Neuron (in vitro differentiated cells): Measurements from ENCODE around the gene FRY.

ENCODE experiments used
- H2AFZ ChIP-seq: one replicate; pipeline ENCODE4 v1.6.1; 2013; ENCODE audit warnings: low read depth, mild to moderate bottlenecking, inconsistent platforms, low read length, moderate library complexity
- H3K27me3 ChIP-seq: one replicate; pipeline ENCODE4 v1.6.1; 2013; ENCODE audit warnings: low read length; ENCODE audit not compliant: insufficient read depth
- H3K36me3 ChIP-seq: one replicate; pipeline ENCODE4 v1.6.1; 2013; ENCODE audit warnings: low read length; ENCODE audit not compliant: insufficient read depth
- H3K4me1 ChIP-seq: one replicate; pipeline ENCODE4 v1.6.1; 2013; ENCODE audit warnings: low read length; ENCODE audit not compliant: insufficient read depth
- H3K4me3 ChIP-seq: 2 replicates; pipeline ENCODE4 v1.5.1; 2013; ENCODE audit warnings: mild to moderate bottlenecking, low read length, moderate library complexity
- H3K9me3 ChIP-seq: one replicate; pipeline ENCODE4 v1.6.1; 2013; ENCODE audit warnings: low read length

FRY gene

GRCh38 chr13:32023096-32023495, 8.5 kb upstream of the FRY start:
- peaks cover 26% of the 10 kb centered on the region for H3K4me1 ChIP-seq
- H3K9me3 ChIP-seq: no peaks in the 10 kb centered on the region
- H3K27me3 ChIP-seq: no peaks in the 10 kb centered on the region
- no peak overlapping the region for H2AFZ ChIP-seq
- H3K4me3 ChIP-seq: no peak overlapping the region
- H3K36me3 ChIP-seq: no peaks in the 10 kb centered on the region

- no peak overlapping the region for H2AFZ ChIP-seq
- peaks cover 29% of the 10 kb centered on the region for H3K4me1 ChIP-seq
- no peaks in the 10 kb centered on the region for H3K27me3 ChIP-seq
Measured at GRCh38 chr13:32023698-32024097, 7.9 kb upstream of the FRY start.

GRCh38 chr13:32024750-32025149, 6.8 kb upstream of the FRY start:
- no peaks in the 10 kb centered on the region for H3K27me3 ChIP-seq
- peaks cover 36% of the 10 kb centered on the region for H3K4me1 ChIP-seq

More at GRCh38 chr13:32023698-32024097, 7.9 kb upstream of the FRY start:
- H3K4me3 ChIP-seq: no peak overlapping the region
- H3K9me3 ChIP-seq: no peaks in the 10 kb centered on the region
- no peaks in the 10 kb centered on the region for H3K36me3 ChIP-seq

GRCh38 chr13:32025730-32026129, 5.8 kb upstream of the FRY start:
- no peak overlapping the region for H2AFZ ChIP-seq
- no peaks in the 10 kb centered on the region for H3K27me3 ChIP-seq
- H3K36me3 ChIP-seq: no peaks in the 10 kb centered on the region
- H3K9me3 ChIP-seq: no peaks in the 10 kb centered on the region
- no peak overlapping the region for H3K4me3 ChIP-seq
- H3K4me1 ChIP-seq: peaks cover 39% of the 10 kb centered on the region

More at GRCh38 chr13:32024750-32025149, 6.8 kb upstream of the FRY start:
- Histone ChIP-seq H2AFZ (no peak overlapping the region), H3K36me3 (no peaks in the 10 kb centered on the region), H3K9me3 (no peaks in the 10 kb centered on the region), H3K4me3 (no peak overlapping the region)

GRCh38 chr13:32026623-32027022, 5.0 kb upstream of the FRY start:
- Histone ChIP-seq H3K9me3 (no peaks in the 10 kb centered on the region), H2AFZ (no peak overlapping the region), H3K4me3 (no peak overlapping the region), H3K27me3 (no peaks in the 10 kb centered on the region), H3K4me1 (peaks cover 43% of the 10 kb centered on the region), H3K36me3 (no peaks in the 10 kb centered on the region)

GRCh38 chr13:32028711-32029110, 2.9 kb upstream of the FRY start:
- Histone ChIP-seq H2AFZ (no peak overlapping the region), H3K9me3 (no peaks in the 10 kb centered on the region), H3K4me3 (no peak overlapping the region), H3K4me1 (peaks cover 46% of the 10 kb centered on the region), H3K36me3 (no peaks in the 10 kb centered on the region), H3K27me3 (no peaks in the 10 kb centered on the region)

GRCh38 chr13:32029684-32030083, 1.9 kb upstream of the FRY start:
- H3K4me3 ChIP-seq: no peak overlapping the region
- no peaks in the 10 kb centered on the region for H3K9me3 ChIP-seq
- no peaks in the 10 kb centered on the region for H3K36me3 ChIP-seq
- peaks cover 46% of the 10 kb centered on the region for H3K4me1 ChIP-seq
- no peaks in the 10 kb centered on the region for H3K27me3 ChIP-seq
- no peak overlapping the region for H2AFZ ChIP-seq

GRCh38 chr13:32031815-32032370, 319 bp downstream of the FRY start:
- H3K4me1 ChIP-seq: peaks cover 30% of the 10 kb centered on the region
- H3K4me3 ChIP-seq: peak overlapping the region; percentile 79
- no peaks in the 10 kb centered on the region for H3K9me3 ChIP-seq
- peak overlapping the region; percentile 78 for H2AFZ ChIP-seq
- H3K27me3 ChIP-seq: no peaks in the 10 kb centered on the region
- H3K36me3 ChIP-seq: no peaks in the 10 kb centered on the region

GRCh38 chr13:32032759-32033158, 1.2 kb downstream of the FRY start:
- no peak overlapping the region for H3K4me3 ChIP-seq
- no peaks in the 10 kb centered on the region for H3K27me3 ChIP-seq
- H3K9me3 ChIP-seq: no peaks in the 10 kb centered on the region
- H3K36me3 ChIP-seq: no peaks in the 10 kb centered on the region
- H2AFZ ChIP-seq: no peak overlapping the region
- peaks cover 27% of the 10 kb centered on the region for H3K4me1 ChIP-seq

- Histone ChIP-seq H2AFZ (no peak overlapping the region), H3K9me3 (no peaks in the 10 kb centered on the region), H3K4me1 (peaks cover 24% of the 10 kb centered on the region), H3K27me3 (no peaks in the 10 kb centered on the region), H3K36me3 (no peaks in the 10 kb centered on the region), H3K4me3 (no peak overlapping the region)
Measured at GRCh38 chr13:32033744-32034143, 2.2 kb downstream of the FRY start.

GRCh38 chr13:32035716-32036115, 4.1 kb downstream of the FRY start:
- H3K4me1 ChIP-seq: peaks cover 14% of the 10 kb centered on the region
- H3K27me3 ChIP-seq: no peaks in the 10 kb centered on the region
- H3K4me3 ChIP-seq: no peak overlapping the region

GRCh38 chr13:32036126-32036695, 4.6 kb downstream of the FRY start:
- Histone ChIP-seq H3K27me3 (no peaks in the 10 kb centered on the region), H3K9me3 (no peaks in the 10 kb centered on the region), H2AFZ (no peak overlapping the region), H3K4me3 (no peak overlapping the region), H3K4me1 (peaks cover 12% of the 10 kb centered on the region), H3K36me3 (no peaks in the 10 kb centered on the region)

More at GRCh38 chr13:32035716-32036115, 4.1 kb downstream of the FRY start:
- Histone ChIP-seq H2AFZ (no peak overlapping the region), H3K9me3 (no peaks in the 10 kb centered on the region), H3K36me3 (no peaks in the 10 kb centered on the region)

- H3K36me3 ChIP-seq: no peaks in the 10 kb centered on the region
- H3K4me1 ChIP-seq: peaks cover 10% of the 10 kb centered on the region
Measured at GRCh38 chr13:32036757-32037156, 5.2 kb downstream of the FRY start.

GRCh38 chr13:32037471-32037870, 5.9 kb downstream of the FRY start:
- no peaks in the 10 kb centered on the region for H3K9me3 ChIP-seq
- H2AFZ ChIP-seq: no peak overlapping the region
- H3K27me3 ChIP-seq: no peaks in the 10 kb centered on the region
- no peak overlapping the region for H3K4me3 ChIP-seq
- H3K4me1 ChIP-seq: peaks cover 2% of the 10 kb centered on the region
- no peaks in the 10 kb centered on the region for H3K36me3 ChIP-seq

More at GRCh38 chr13:32036757-32037156, 5.2 kb downstream of the FRY start:
- Histone ChIP-seq H3K4me3 (no peak overlapping the region), H3K9me3 (no peaks in the 10 kb centered on the region), H2AFZ (no peak overlapping the region), H3K27me3 (no peaks in the 10 kb centered on the region)
